HepG2 (cell line): ENCODE data around the gene MAT2A. TPM values are rescaled to one million over a fixed set of nuclear protein-coding genes. Genes with fewer than 3 reads are reported as not detected.

Source experiments
- FOXK2 ChIP-seq: fragments of 450-650 bp; IDR thresholded peaks from 2 replicates; pipeline ENCODE4 v1.6.1; 2016
- HCFC1 ChIP-seq: fragments of 150-350 bp; IDR thresholded peaks from 2 replicates; pipeline ENCODE4 v1.6.1; 2014; ENCODE audit warnings: low read depth, low read length
- KDM5A ChIP-seq: fragments of 200-600 bp; sonication (generic); IDR thresholded peaks from 2 replicates; pipeline ENCODE4 v1.7.0; 2018; ENCODE audit warnings: antibody characterized with exemption, mild to moderate bottlenecking, low read length, borderline replicate concordance
- LCORL ChIP-seq, 2 experiments: fragments of 450-650 bp in 1 of 2; sonication (generic) in 1 of 2; formaldehyde crosslinking in 1 of 2; IDR thresholded peaks; 2 replicates each; pipeline versions ENCODE4 v1.5.0 to v1.6.1; 2017 to 2020; ENCODE audit warnings: antibody characterized with exemption in 1 of 2, missing genetic modification reagents in 1 of 2
- MAFF ChIP-seq: IDR thresholded peaks from 2 replicates; pipeline ENCODE4 v1.6.1; 2011; ENCODE audit warnings: low read depth, low read length, improper control_type of control experiment
- MAFK ChIP-seq, 2 experiments: IDR thresholded peaks in 1 of 2; conservative IDR thresholded peaks in 1 of 2; 2 replicates each; pipeline ENCODE4 v1.6.1; 2011; ENCODE audit warnings: improper control_type of control experiment in 2 of 2, low read length in 2 of 2
- MAX ChIP-seq: IDR thresholded peaks from 2 replicates; pipeline ENCODE4 v1.6.1; 2012; ENCODE audit warnings: inconsistent platforms
- RCOR2 ChIP-seq: IDR thresholded peaks from 2 replicates; pipeline ENCODE4 v1.6.1; 2016; ENCODE audit warnings: missing biosample characterization, missing genetic modification reagents
- SETDB1 ChIP-seq: sonication (generic); formaldehyde crosslinking; IDR thresholded peaks from 2 replicates; pipeline ENCODE4 v1.5.1; 2020; ENCODE audit warnings: missing genetic modification reagents, mild to moderate bottlenecking, borderline replicate concordance
- SUZ12 ChIP-seq: fragments of 150-350 bp; IDR thresholded peaks from 2 replicates; pipeline ENCODE4 v1.6.1; 2014; ENCODE audit warnings: low read depth, low read length
- TFDP1 ChIP-seq: IDR thresholded peaks from 2 replicates; pipeline ENCODE4 v1.6.1; 2016; ENCODE audit warnings: missing compliant biosample characterization, missing genetic modification reagents, borderline replicate concordance
- TIGD3 ChIP-seq: sonication (generic); formaldehyde crosslinking; IDR thresholded peaks from 2 replicates; pipeline ENCODE4 v1.5.1; 2020; ENCODE audit warnings: mild to moderate bottlenecking, missing genetic modification reagents, borderline replicate concordance
- ZNF180 ChIP-seq: sonication (generic); formaldehyde crosslinking; IDR thresholded peaks from 2 replicates; pipeline ENCODE4 v1.4.0; 2020; ENCODE audit warnings: low read depth, missing genetic modification reagents, borderline replicate concordance
- ZNF564 ChIP-seq: sonication (generic); formaldehyde crosslinking; IDR thresholded peaks from 2 replicates; pipeline ENCODE4 v1.8.1; 2023; ENCODE audit warnings: mild to moderate bottlenecking, missing genetic modification reagents
- ZNF570 ChIP-seq: sonication (generic); formaldehyde crosslinking; IDR thresholded peaks from 2 replicates; pipeline ENCODE4 v1.4.0; 2020; ENCODE audit warnings: mild to moderate bottlenecking, missing genetic modification reagents, borderline replicate concordance
- ZNF841 ChIP-seq: sonication (generic); formaldehyde crosslinking; IDR thresholded peaks from 2 replicates; pipeline ENCODE4 v1.8.1; 2023; ENCODE audit warnings: missing genetic modification reagents, borderline replicate concordance
- ZNF850 ChIP-seq: sonication (generic); formaldehyde crosslinking; conservative IDR thresholded peaks from 2 replicates; pipeline ENCODE4 v1.9.0; 2021; ENCODE audit warnings: mild to moderate bottlenecking, missing genetic modification reagents
- ZSCAN25 ChIP-seq: sonication (generic); formaldehyde crosslinking; IDR thresholded peaks from 2 replicates; pipeline ENCODE4 v1.8.0; 2022; ENCODE audit warnings: mild to moderate bottlenecking, missing genetic modification reagents
- polyA plus RNA-seq, 8 experiments: library from polyadenylated mRNA; depleted of rRNA in 3 of 8; stranded (reverse) in 7 of 8; unstranded in 1 of 8; fragments of >200 nt; fragmentation: Illumina TruSeq in 4 of 8; extraction: Trizol in 4 of 8; gene quantifications; 2 replicates each; pipeline versions ENCODE4 v1.2.1 to v1.2.3, GENCODE V29; 2011 to 2016; ENCODE audit warnings: low read depth in 4 of 8, missing spikeins in 1 of 8, mixed read lengths in 1 of 8; ENCODE audit not compliant: insufficient read depth in 1 of 8
- total RNA-seq, 5 experiments: library from RNA; depleted of rRNA; stranded (reverse); fragments of >200 nt; fragmentation: Illumina TruSeq; extraction: Trizol; gene quantifications; 2 replicates each; pipeline ENCODE4 v1.2.3, GENCODE V29; 2016; ENCODE audit warnings: low read depth in 1 of 5
- TF ChIP-seq, protein P1 (sequence below): sonication (generic); formaldehyde crosslinking; IDR thresholded peaks from 2 replicates; pipeline ENCODE4 v1.9.0; 2022; ENCODE audit warnings: low read depth, missing genetic modification reagents
- TF ChIP-seq, protein P2 (sequence below), 2 experiments: fragments of 450-650 bp in 1 of 2; sonication (generic) in 1 of 2; formaldehyde crosslinking; IDR thresholded peaks; 2 replicates each; pipeline versions ENCODE4 v1.5.0 to v1.8.0; 2020 to 2022; ENCODE audit warnings: mild to moderate bottlenecking in 1 of 2, missing genetic modification reagents in 1 of 2

The MAT2A gene
- total and polyA plus RNA-seq, 2 of the 13 experiments (the other 11 are each of a cell fraction or from before 2014, with no cell fraction given): 155 to 331 TPM

DNA sequence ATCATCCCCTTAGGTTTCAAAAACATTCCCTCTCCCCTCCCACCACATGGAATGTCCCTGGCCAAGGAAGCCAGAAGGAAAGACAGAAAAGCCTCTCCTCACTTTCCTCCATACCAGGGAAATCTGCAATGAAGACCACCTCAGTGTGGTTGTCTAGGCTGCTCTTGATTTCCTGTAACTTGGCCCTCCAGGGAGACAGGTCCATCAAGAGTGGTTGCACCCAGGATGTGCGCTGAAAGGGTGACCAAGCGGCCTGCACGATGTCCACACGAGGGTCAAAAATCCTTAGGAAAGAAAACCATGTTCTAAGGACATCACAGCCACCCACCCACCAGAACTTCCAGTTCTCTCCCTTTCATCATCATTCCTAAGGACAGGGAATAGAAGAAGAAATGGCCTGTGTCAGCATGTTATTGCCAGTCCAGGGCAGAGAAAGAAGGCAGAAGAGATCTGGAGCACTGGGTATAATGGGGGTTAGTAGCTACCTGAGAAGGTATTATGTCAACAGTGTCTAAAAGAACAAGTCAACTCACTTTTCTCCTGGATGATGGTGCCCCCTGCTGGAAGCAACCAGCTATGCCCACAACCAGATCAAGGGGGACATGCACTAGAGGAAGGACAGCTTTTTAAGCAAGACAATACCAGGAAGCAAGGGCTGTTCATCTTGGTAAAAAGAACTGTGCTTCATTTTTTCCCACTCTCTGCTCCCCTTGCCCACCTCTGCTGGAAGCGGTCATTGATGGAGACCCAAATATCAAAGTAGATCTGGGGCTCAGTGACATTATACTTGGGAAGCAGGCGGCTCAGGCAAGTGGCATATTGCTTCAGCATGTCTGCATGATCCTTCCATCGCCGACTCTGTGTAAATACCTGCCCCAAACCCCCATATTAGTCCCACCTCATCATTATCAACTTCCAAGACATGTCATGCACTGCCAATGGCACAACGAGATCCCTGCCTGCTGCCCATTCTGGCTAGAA lies 13.0 kb downstream of the MAT2A start (continued):
- TF ChIP-seq ZSCAN25 (CRISPR knock-in tag): no peak
- no peak for TF ChIP-seq HCFC1
- 0 out of 2 replicates have a peak, but pooled peaks have one; percentile 62 for TF ChIP-seq TIGD3
- TF ChIP-seq ZNF850 (CRISPR knock-in tag): no peak
- TF ChIP-seq SETDB1 (CRISPR knock-in tag): no peak
- TF ChIP-seq TFDP1 (CRISPR knock-in tag): no peak
- TF ChIP-seq, protein P1, sequence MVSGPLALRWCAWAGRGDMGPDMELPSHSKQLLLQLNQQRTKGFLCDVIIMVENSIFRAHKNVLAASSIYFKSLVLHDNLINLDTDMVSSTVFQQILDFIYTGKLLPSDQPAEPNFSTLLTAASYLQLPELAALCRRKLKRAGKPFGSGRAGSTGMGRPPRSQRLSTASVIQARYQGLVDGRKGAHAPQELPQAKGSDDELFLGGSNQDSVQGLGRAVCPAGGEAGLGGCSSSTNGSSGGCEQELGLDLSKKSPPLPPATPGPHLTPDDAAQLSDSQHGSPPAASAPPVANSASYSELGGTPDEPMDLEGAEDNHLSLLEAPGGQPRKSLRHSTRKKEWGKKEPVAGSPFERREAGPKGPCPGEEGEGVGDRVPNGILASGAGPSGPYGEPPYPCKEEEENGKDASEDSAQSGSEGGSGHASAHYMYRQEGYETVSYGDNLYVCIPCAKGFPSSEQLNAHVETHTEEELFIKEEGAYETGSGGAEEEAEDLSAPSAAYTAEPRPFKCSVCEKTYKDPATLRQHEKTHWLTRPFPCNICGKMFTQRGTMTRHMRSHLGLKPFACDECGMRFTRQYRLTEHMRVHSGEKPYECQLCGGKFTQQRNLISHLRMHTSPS: no peak
- no peak for TF ChIP-seq KDM5A
- TF ChIP-seq SUZ12: no peak
- no peak for TF ChIP-seq MAX
- TF ChIP-seq FOXK2: no peak
- peak; percentile 72 to 74 for TF ChIP-seq MAFK (conservative IDR thresholded peaks at IDR 0.05 in 1 of 2, IDR thresholded peaks at IDR 0.05 in 1 of 2; ENCODE audit: low read length in 2 of 2)
- TF ChIP-seq MAFF: peak; percentile 53
- no peak for TF ChIP-seq ZNF570 (CRISPR knock-in tag)
- TF ChIP-seq RCOR2 (CRISPR knock-in tag): no peak
- TF ChIP-seq LCORL (IDR thresholded peaks at IDR 0.05): no peak
- TF ChIP-seq LCORL (CRISPR knock-in tag; IDR thresholded peaks at IDR 0.05): no peak
- TF ChIP-seq ZNF841 (CRISPR knock-in tag): no peak
- no peak for TF ChIP-seq ZNF564
- TF ChIP-seq, protein P2, sequence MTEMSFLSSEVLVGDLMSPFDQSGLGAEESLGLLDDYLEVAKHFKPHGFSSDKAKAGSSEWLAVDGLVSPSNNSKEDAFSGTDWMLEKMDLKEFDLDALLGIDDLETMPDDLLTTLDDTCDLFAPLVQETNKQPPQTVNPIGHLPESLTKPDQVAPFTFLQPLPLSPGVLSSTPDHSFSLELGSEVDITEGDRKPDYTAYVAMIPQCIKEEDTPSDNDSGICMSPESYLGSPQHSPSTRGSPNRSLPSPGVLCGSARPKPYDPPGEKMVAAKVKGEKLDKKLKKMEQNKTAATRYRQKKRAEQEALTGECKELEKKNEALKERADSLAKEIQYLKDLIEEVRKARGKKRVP (CRISPR knock-in tag; IDR thresholded peaks at IDR 0.05): 0 out of 4 replicates have a peak, but pooled peaks of 1 of the 2 experiments have one; percentile 29
- no peak for TF ChIP-seq ZNF180 (CRISPR knock-in tag)
